ENCODE data around the gene ZNF284.
"Not testable (repeated sequence)": the region's sequence is repeated elsewhere in the genome, so short reads cannot be mapped to it uniquely, and the experiment has no call there.

ZNF284 gene

DNA sequence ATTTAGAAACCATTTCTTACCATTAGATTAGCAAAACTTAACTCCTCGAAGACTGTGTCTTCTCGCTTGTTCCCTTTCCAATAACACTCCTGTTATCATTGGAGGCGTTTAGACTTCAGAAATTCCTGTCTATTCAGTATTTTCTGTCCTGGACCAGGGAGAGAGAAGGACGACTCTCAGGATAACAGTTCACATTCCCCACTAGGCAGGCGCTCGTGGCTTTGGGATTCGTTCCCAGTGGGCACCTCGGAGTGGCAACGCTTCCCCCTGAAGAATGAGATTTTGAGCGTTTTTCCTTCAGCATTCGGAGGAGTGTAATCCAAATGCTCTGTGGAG, 40.8 kb downstream of the ZNF284 start:
- H3K4me3 ChIP-seq (ENCODE audit: low read depth, low read length): peak overlapping the region; percentile 89
- no peak for DNase-seq (ENCODE audit: low read depth)
- TF ChIP-seq, protein P1, sequence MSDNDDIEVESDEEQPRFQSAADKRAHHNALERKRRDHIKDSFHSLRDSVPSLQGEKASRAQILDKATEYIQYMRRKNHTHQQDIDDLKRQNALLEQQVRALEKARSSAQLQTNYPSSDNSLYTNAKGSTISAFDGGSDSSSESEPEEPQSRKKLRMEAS (IDR thresholded peaks at IDR 0.05; ENCODE audit: low read depth, low read length): no peak
- no peak for TF ChIP-seq POLR2A (IDR thresholded peaks at IDR 0.05; ENCODE audit: extremely low read depth, insufficient read length)
- TF ChIP-seq, protein P2, sequence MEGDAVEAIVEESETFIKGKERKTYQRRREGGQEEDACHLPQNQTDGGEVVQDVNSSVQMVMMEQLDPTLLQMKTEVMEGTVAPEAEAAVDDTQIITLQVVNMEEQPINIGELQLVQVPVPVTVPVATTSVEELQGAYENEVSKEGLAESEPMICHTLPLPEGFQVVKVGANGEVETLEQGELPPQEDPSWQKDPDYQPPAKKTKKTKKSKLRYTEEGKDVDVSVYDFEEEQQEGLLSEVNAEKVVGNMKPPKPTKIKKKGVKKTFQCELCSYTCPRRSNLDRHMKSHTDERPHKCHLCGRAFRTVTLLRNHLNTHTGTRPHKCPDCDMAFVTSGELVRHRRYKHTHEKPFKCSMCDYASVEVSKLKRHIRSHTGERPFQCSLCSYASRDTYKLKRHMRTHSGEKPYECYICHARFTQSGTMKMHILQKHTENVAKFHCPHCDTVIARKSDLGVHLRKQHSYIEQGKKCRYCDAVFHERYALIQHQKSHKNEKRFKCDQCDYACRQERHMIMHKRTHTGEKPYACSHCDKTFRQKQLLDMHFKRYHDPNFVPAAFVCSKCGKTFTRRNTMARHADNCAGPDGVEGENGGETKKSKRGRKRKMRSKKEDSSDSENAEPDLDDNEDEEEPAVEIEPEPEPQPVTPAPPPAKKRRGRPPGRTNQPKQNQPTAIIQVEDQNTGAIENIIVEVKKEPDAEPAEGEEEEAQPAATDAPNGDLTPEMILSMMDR (IDR thresholded peaks at IDR 0.05; ENCODE audit: low read depth, low read length): no peak
- no peak for TF ChIP-seq MYC (IDR thresholded peaks at IDR 0.05; ENCODE audit: low read depth, low read length)

DNA sequence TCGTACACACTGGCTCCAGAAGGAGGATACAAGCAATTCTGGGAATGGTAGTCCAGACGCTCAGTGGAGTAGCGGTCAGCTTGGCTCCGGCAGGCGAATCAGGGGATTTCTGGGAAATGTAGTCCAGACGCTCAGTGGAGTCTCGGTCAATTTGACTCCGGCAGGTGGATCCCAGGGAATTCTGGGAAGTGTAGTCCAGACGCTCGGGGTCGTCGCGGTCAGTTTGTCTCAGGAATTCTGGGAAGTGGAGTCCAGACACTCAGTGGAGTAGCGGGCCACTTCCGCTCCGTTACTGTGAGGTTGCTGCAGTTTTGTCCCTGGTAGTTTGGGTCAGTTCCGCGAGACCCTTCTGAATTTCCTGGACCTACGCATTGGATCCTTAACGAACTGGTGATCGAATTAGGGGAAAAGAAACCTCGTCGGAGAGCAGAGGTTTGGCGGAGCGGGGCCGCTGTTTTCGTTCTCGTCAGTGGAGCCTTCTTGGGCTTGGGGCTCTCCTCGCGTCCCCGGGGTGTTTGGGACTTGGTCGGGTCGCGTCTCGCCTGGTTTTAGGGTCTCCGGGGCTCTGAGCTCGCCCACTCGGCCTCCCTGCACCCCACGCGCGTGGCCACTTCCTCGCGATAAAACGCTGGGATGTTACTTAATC, 41.3 kb downstream of the ZNF284 start, which contains the start of gene ZNF225:
Gene ZNF225 (plus strand): TSS at position 262 of the 646 bp plus-strand sequence. CDS start 2,429 bp downstream, outside the sequence.
- peak within 1 kb of the TSS; percentile 89 for H3K4me3 ChIP-seq (ENCODE audit: low read depth, low read length)
- peak; percentile 95 for DNase-seq (ENCODE audit: low read depth)
- TF ChIP-seq, protein P2 (IDR thresholded peaks at IDR 0.05; ENCODE audit: low read depth, low read length): no peak
- TF ChIP-seq POLR2A (IDR thresholded peaks at IDR 0.05; ENCODE audit: extremely low read depth, insufficient read length): peak; percentile 47
- TF ChIP-seq, protein P1 (IDR thresholded peaks at IDR 0.05; ENCODE audit: low read depth, low read length): no peak
- TF ChIP-seq MYC (IDR thresholded peaks at IDR 0.05; ENCODE audit: low read depth, low read length): peak; percentile 30; the same call in 1 of the 2 replicates

DNA sequence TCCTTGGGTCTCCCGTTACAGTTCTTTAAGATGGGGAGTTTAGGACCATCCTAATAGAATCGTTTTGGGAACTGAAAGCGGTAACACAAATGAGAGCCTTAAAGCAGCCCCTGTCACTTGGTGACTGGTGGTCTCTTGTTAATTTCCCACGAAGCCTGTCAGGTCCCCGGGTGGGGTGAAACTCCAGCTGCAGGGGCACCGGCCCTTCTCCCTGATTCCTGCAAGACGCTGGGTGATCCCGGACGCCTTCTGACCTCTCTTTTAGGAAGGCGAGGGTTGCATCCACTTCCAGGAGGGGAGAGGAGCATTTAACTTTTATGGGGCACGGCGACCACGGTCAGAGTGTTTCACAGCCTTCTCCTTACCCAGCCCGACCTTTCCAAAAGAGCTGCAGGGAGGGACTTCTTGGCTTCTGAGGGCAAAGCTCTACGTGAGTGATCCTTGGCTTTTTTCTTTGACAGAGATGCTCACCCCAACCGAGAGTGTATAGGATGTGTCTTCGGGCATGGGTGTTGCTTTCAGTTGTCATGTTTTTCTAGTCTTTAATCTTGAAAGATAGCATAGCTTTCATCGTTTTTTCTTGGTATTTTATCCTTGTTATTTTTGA, 41.9 kb downstream of the ZNF284 start:
- TF ChIP-seq POLR2A (IDR thresholded peaks at IDR 0.05; ENCODE audit: extremely low read depth, insufficient read length) (no peak), MYC (IDR thresholded peaks at IDR 0.05; ENCODE audit: low read depth, low read length) (no peak)
- TF ChIP-seq, protein P1 (IDR thresholded peaks at IDR 0.05; ENCODE audit: low read depth, low read length): no peak
- TF ChIP-seq, protein P2 (IDR thresholded peaks at IDR 0.05; ENCODE audit: low read depth, low read length): no peak
- DNase-seq (ENCODE audit: low read depth): peak; percentile 8
- peak overlapping the region; percentile 89 for H3K4me3 ChIP-seq (ENCODE audit: low read depth, low read length)

DNA sequence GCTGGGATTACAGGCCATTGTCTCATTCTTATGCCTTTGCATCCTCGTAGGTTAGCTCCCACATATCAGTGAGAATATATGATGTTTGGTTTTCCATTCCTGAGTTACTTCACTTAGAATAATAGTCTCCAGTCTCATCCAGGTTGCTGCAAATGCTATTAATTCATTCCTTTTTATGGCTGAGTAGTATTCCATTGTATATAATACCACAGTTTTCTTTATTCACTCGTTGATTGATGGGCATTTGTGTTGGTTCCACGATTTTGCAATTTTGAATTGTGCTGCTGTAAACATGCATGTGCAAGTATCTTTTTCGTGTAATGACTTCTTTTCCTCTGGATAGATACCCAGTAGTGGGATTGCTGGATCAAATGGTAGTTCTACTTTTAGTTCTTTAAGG, 49.2 kb downstream of the ZNF284 start:
- DNase-seq (ENCODE audit: low read depth); H3K4me3 ChIP-seq (ENCODE audit: low read depth, low read length): not testable (repeated sequence)

DNA sequence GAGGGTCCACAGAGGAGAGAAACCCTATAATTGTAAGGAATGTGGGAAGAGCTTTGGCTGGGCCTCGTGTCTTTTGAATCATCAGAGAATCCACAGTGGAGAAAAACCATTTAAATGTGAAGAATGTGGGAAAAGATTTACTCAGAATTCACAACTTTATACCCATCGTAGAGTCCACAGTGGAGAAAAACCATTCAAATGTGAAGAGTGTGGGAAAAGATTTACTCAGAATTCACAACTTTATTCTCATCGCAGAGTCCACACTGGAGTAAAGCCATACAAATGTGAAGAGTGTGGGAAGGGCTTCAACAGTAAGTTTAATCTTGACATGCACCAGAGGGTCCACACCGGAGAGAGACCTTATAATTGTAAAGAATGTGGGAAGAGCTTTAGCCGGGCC, 60.0 kb downstream of the ZNF284 start:
- DNase-seq (ENCODE audit: low read depth): no peak
- no peak overlapping the region for H3K4me3 ChIP-seq (ENCODE audit: low read depth, low read length)
- TF ChIP-seq POLR2A (IDR thresholded peaks at IDR 0.05; ENCODE audit: extremely low read depth, insufficient read length): no peak
- TF ChIP-seq, protein P1 (IDR thresholded peaks at IDR 0.05; ENCODE audit: low read depth, low read length): no peak
- TF ChIP-seq MYC (IDR thresholded peaks at IDR 0.05; ENCODE audit: low read depth, low read length): no peak
- TF ChIP-seq, protein P2 (IDR thresholded peaks at IDR 0.05; ENCODE audit: low read depth, low read length): no peak

Measured in NB4 (cell line).